ENCODE data around the gene GALNT9. TPM values are rescaled to one million over a fixed set of nuclear protein-coding genes. Genes with fewer than 3 reads are reported as not detected.
"Not testable (repeated sequence)": the region's sequence is repeated elsewhere in the genome, so short reads cannot be mapped to it uniquely, and the experiment has no call there.

Gene GALNT9
- polyA plus RNA-seq, 1 donor from 2014 or later = 13.5 TPM

DNA sequence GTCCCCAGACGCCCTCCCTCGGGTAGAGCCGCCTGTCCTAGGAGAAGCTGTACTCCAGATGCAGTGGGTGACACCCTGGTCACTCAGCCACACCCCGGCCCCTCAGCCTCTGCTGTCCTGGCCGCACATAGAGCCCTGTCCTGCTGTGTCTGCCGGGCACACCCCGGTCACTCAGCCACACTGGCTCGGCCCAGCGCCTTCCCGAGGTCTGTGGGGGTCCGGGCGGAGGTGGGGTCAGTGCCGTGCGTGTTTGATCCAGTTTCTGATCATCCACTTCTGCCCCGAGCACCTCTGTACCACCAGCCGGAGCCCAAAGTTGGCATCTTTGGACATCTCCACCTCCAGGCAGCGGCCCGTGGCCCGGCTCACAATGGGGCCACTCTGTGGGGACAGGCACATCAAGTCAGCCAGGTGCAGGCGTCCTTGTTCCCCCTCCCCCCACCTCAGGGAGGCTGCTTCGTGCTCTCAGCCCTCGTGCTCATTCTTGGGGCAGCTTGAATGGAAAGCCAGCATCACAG is 132.5 kb downstream of the GALNT9 start:
- Histone ChIP-seq H3K4me3 (ENCODE audit: low read length) (no peak overlapping the region), H3K4me2 (ENCODE audit: low read length) (no peak overlapping the region), H3K79me2 (replicated peaks; ENCODE audit: insufficient read depth, low read length) (no peaks in the 10 kb centered on the region), H3K9me2 (ENCODE audit: insufficient read depth, low read length) (no peaks in the 10 kb centered on the region), H4K20me1 (ENCODE audit: insufficient read depth) (no peaks in the 10 kb centered on the region), H3K27ac (ENCODE audit: low read length) (no peak overlapping the region), H3K9me3 (ENCODE audit: low read length) (peaks cover 3% of the 10 kb centered on the region), H3K9ac (ENCODE audit: low read length) (no peak overlapping the region), H3K36me3 (ENCODE audit: insufficient read depth, low read length) (no peaks in the 10 kb centered on the region), H3K27me3 (ENCODE audit: insufficient read depth, low read depth, low read length) (no peaks in the 10 kb centered on the region), H2AFZ (ENCODE audit: low read depth, low read length) (no peak overlapping the region), H3F3A (ENCODE audit: insufficient read depth, low read length, poor library complexity, severe bottlenecking) (no peaks in the 10 kb centered on the region)
- TF ChIP-seq POLR2AphosphoS5 (IDR thresholded peaks at IDR 0.05) (no peak), REST (IDR thresholded peaks at IDR 0.05; ENCODE audit: borderline replicate concordance) (no peak), SMC3 (conservative IDR thresholded peaks at IDR 0.05; ENCODE audit: poor library complexity) (no peak), MXI1 (conservative IDR thresholded peaks at IDR 0.05; ENCODE audit: poor library complexity, severe bottlenecking) (no peak), EZH2 (IDR thresholded peaks at IDR 0.05; ENCODE audit: borderline replicate concordance, insufficient read depth, low read length, poor library complexity, severe bottlenecking) (no peak), EP300 (conservative IDR thresholded peaks at IDR 0.05; ENCODE audit: poor library complexity, severe bottlenecking) (no peak), TAF1 (IDR thresholded peaks at IDR 0.05; ENCODE audit: low read depth) (no peak), CTCF (IDR thresholded peaks at IDR 0.05; ENCODE audit: poor library complexity, severe bottlenecking) (no peak)

DNA sequence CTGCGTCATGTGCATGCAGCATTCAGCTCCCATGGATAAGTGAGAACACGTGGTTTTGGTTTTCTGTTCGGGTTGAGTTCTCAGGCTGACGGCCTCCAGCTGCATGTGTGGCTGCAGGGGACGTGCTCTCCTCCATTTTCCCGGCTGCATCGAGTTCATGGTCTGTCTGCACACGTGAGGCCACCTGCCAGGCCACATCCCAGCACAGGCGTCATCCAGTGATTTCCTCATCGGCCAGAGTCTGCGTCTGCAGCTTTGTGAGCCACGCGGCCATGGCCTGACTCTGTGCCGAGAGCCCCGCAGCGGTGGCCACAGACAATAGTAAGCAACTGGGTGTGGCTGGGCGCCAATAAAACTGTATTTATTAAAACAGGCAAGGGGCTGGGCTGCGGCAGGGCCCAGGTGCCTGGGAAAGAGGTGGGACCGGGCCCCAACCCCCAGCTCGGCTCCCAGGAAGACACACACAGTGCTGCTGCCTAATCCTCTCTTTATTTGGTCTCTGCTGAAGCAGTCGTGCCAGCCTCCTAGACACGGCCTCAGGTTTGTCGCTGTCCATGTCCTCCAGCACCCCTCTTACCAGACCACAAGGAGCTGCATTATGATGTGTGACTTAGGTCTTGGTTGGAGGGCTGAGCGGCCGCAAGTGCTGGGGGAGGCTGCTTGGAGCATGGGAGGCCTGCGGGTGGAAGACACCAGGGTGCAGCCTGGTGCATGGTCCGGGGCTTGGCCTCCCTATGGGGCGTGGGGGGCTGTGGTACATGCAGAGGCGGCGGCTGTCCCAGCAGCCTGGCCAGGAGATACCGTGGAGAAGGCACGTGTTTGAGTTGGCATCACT is 133.1 kb downstream of the GALNT9 start:
- Histone ChIP-seq H4K20me1 (ENCODE audit: insufficient read depth) (no peaks in the 10 kb centered on the region), H3K27me3 (ENCODE audit: insufficient read depth, low read depth, low read length) (no peaks in the 10 kb centered on the region), H3K27ac (ENCODE audit: low read length) (no peak overlapping the region), H3K4me2 (ENCODE audit: low read length) (no peak overlapping the region), H2AFZ (ENCODE audit: low read depth, low read length) (no peak overlapping the region), H3K9me3 (ENCODE audit: low read length) (peaks cover 3% of the 10 kb centered on the region), H3K36me3 (ENCODE audit: insufficient read depth, low read length) (no peaks in the 10 kb centered on the region), H3F3A (ENCODE audit: insufficient read depth, low read length, poor library complexity, severe bottlenecking) (no peaks in the 10 kb centered on the region), H3K9ac (ENCODE audit: low read length) (no peak overlapping the region), H3K9me2 (ENCODE audit: insufficient read depth, low read length) (no peaks in the 10 kb centered on the region), H3K4me3 (ENCODE audit: low read length) (no peak overlapping the region), H3K79me2 (replicated peaks; ENCODE audit: insufficient read depth, low read length) (no peaks in the 10 kb centered on the region)
- TF ChIP-seq REST (IDR thresholded peaks at IDR 0.05; ENCODE audit: borderline replicate concordance) (no peak), RAD21 (conservative IDR thresholded peaks at IDR 0.05) (no peak), POLR2AphosphoS5 (IDR thresholded peaks at IDR 0.05) (no peak), EZH2 (IDR thresholded peaks at IDR 0.05; ENCODE audit: borderline replicate concordance, insufficient read depth, low read length, poor library complexity, severe bottlenecking) (no peak), EP300 (conservative IDR thresholded peaks at IDR 0.05; ENCODE audit: poor library complexity, severe bottlenecking) (no peak), SMC3 (conservative IDR thresholded peaks at IDR 0.05; ENCODE audit: poor library complexity) (no peak), MXI1 (conservative IDR thresholded peaks at IDR 0.05; ENCODE audit: poor library complexity, severe bottlenecking) (no peak), CTCF (IDR thresholded peaks at IDR 0.05; ENCODE audit: poor library complexity, severe bottlenecking) (no peak), TAF1 (IDR thresholded peaks at IDR 0.05; ENCODE audit: low read depth) (no peak)

DNA sequence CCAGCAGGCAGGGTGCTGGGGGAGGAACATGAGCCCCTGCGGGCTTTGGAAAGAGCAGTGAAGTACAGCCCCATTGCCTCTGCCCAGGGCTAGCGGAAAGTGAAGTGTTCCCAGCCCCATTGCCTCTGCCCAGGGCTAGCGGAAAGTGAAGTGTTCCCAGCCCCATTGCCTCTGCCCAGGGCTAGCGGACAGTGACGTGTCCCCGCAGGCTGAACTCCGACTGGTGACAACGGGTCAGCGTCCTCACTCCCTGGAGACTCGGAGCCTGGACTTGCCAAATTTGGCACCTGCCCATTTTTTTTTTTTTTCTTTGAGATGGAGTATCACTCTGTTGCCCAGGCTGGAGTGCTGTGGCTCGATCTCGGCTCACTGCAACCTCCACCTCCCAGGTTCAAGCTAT is 134.1 kb downstream of the GALNT9 start:
- not testable (repeated sequence) for H3K4me3 ChIP-seq (ENCODE audit: low read length); H3K27me3 ChIP-seq (ENCODE audit: insufficient read depth, low read depth, low read length); H3F3A ChIP-seq (ENCODE audit: insufficient read depth, low read length, poor library complexity, severe bottlenecking); H2AFZ ChIP-seq (ENCODE audit: low read depth, low read length); H3K4me2 ChIP-seq (ENCODE audit: low read length); H3K9ac ChIP-seq (ENCODE audit: low read length); H4K20me1 ChIP-seq (ENCODE audit: insufficient read depth); H3K9me3 ChIP-seq (ENCODE audit: low read length); H3K79me2 ChIP-seq (replicated peaks; ENCODE audit: insufficient read depth, low read length); H3K36me3 ChIP-seq (ENCODE audit: insufficient read depth, low read length); H3K27ac ChIP-seq (ENCODE audit: low read length); H3K9me2 ChIP-seq (ENCODE audit: insufficient read depth, low read length)
